ENCODE results near the gene MYO1A. TPM values are rescaled to one million over a fixed set of nuclear protein-coding genes. Genes with fewer than 3 reads are reported as not detected.

The MYO1A gene
- total RNA-seq, 4 donors from 2014 or later, result 0.22 to 0.54 (median 0.29) TPM

GRCh38 chr12:57046947-57047890, 2.7 kb downstream of the MYO1A start:
- 71 to 75% methylated on average over 1 to 9 of the region's 10 CpGs for WGBS, 2 donors (ENCODE audit: low coverage in 1 of 2)
- TF ChIP-seq CTCF (IDR thresholded peaks at IDR 0.05) (no peak), POLR2A (IDR thresholded peaks at IDR 0.05) (no peak), POLR2AphosphoS5 (IDR thresholded peaks at IDR 0.05) (no peak), EP300 (IDR thresholded peaks at IDR 0.05) (no peak)
- Histone ChIP-seq H3K27me3 (peaks cover 15% of the 10 kb centered on the region), H3K9me3 (no peaks in the 10 kb centered on the region), H3K27ac (no peak overlapping the region), H3K4me1 (no peaks in the 10 kb centered on the region), H3K36me3 (no peaks in the 10 kb centered on the region), H3K4me3 (no peak overlapping the region)
- no peak for ATAC-seq

- 53 to 63% methylated on average over 3 to 4 of the region's 6 CpGs for WGBS, 2 donors (ENCODE audit: low coverage in 1 of 2)
- Histone ChIP-seq H3K4me1 (no peaks in the 10 kb centered on the region), H3K27me3 (peaks cover 15% of the 10 kb centered on the region), H3K36me3 (no peaks in the 10 kb centered on the region), H3K4me3 (no peak overlapping the region), H3K9me3 (no peaks in the 10 kb centered on the region), H3K27ac (no peak overlapping the region)
- TF ChIP-seq CTCF (IDR thresholded peaks at IDR 0.05) (no peak), POLR2A (IDR thresholded peaks at IDR 0.05) (no peak), EP300 (IDR thresholded peaks at IDR 0.05) (no peak), POLR2AphosphoS5 (IDR thresholded peaks at IDR 0.05) (no peak)
- no peak for ATAC-seq
These were observed 3.7 kb downstream of the MYO1A start for GRCh38 chr12:57046086-57046791.

GRCh38 chr12:57044889-57045288, 5.0 kb downstream of the MYO1A start:
- Histone ChIP-seq H3K27ac (no peak overlapping the region), H3K9me3 (no peaks in the 10 kb centered on the region), H3K27me3 (peaks cover 15% of the 10 kb centered on the region), H3K4me1 (no peaks in the 10 kb centered on the region), H3K4me3 (no peak overlapping the region), H3K36me3 (no peaks in the 10 kb centered on the region)
- WGBS, 2 donors (ENCODE audit: low coverage in 1 of 2), result 100% methylated on average over 3 of the region's 3 CpGs; no CpG with 5 or more reads in 1 of the 2 donors
- ATAC-seq, result no peak
- no peak for TF ChIP-seq POLR2AphosphoS5 (IDR thresholded peaks at IDR 0.05)

- no peak for ATAC-seq
- Histone ChIP-seq H3K27me3 (peaks cover 15% of the 10 kb centered on the region), H3K4me3 (no peak overlapping the region), H3K27ac (no peak overlapping the region), H3K9me3 (no peaks in the 10 kb centered on the region), H3K36me3 (no peaks in the 10 kb centered on the region), H3K4me1 (no peaks in the 10 kb centered on the region)
- TF ChIP-seq POLR2A (IDR thresholded peaks at IDR 0.05) (no peak), CTCF (IDR thresholded peaks at IDR 0.05) (no peak), POLR2AphosphoS5 (IDR thresholded peaks at IDR 0.05) (no peak), EP300 (IDR thresholded peaks at IDR 0.05) (no peak)
- 94% methylated on average over 5 of the region's 6 CpGs; no CpG with 5 or more reads in 1 of the 2 donors for WGBS, 2 donors (ENCODE audit: low coverage in 1 of 2)
These were observed 5.5 kb downstream of the MYO1A start for GRCh38 chr12:57044468-57044867.

GRCh38 chr12:57042695-57043094, 7.2 kb downstream of the MYO1A start:
- no peak for ATAC-seq
- TF ChIP-seq POLR2A (IDR thresholded peaks at IDR 0.05) (no peak), CTCF (IDR thresholded peaks at IDR 0.05) (no peak), EP300 (IDR thresholded peaks at IDR 0.05) (no peak), POLR2AphosphoS5 (IDR thresholded peaks at IDR 0.05) (no peak)
- Histone ChIP-seq H3K27me3 (peaks cover 15% of the 10 kb centered on the region), H3K9me3 (no peaks in the 10 kb centered on the region), H3K4me3 (no peak overlapping the region), H3K36me3 (no peaks in the 10 kb centered on the region), H3K4me1 (no peaks in the 10 kb centered on the region), H3K27ac (no peak overlapping the region)
- 92 to 100% methylated on average over 1 to 2 of the region's 2 CpGs for WGBS, 2 donors (ENCODE audit: low coverage in 1 of 2)
